ENCODE results near the gene OR10J5. TPM values are rescaled to one million over a fixed set of nuclear protein-coding genes. Genes with fewer than 3 reads are reported as not detected.

OR10J5 gene
- total RNA-seq, 1 donor from 2014 or later, result not detected

Other genes starting within 250 kb of the OR10J5 start
- not detected in 2 replicates for gene FCER1A, start 233.7 kb downstream of the OR10J5 start, total RNA-seq
- gene OR10J4, start 103.8 kb downstream of the OR10J5 start, total RNA-seq, result not detected in 2 replicates
- gene OR10J1, start 96.3 kb downstream of the OR10J5 start, total RNA-seq, result not detected in 2 replicates
- not detected in 2 replicates for gene APCS, start 51.8 kb upstream of the OR10J5 start, total RNA-seq
- gene CRP, start 178.6 kb upstream of the OR10J5 start, total RNA-seq, result not detected in 2 replicates
- 20.9 and 22.6 TPM in 2 replicates for gene DUSP23, start 245.0 kb upstream of the OR10J5 start, total RNA-seq

Measured in T-helper 2 cell treated with Interferon-gamma antibody and Interleukin-4, amounts not matched to agents 100 ng/mL and 5 ng/mL, for 36 hours (primary cell).